Lower lobe of right lung (tissue), 2 donors: ENCODE results near the gene DDX31. TPM values are rescaled to one million over a fixed set of nuclear protein-coding genes. Genes with fewer than 3 reads are reported as not detected.

Experiments used
- ATAC-seq, 2 donors: fragments of 200-7000 bp; cut with Tn5 transposase; one replicate each; pipeline ENCODE4 v1.9.1; 2020 to 2022; ENCODE audit warnings: mild to moderate bottlenecking in 2 of 2, moderate library complexity in 2 of 2
- DNase-seq: peaks from one replicate; pipeline ENCODE4 v3.0.0-alpha.2; 2020
- H3K27ac ChIP-seq: fragments of 200-600 bp; one replicate; pipeline ENCODE4 v1.8.0; 2022
- H3K27me3 ChIP-seq: fragments of 200-600 bp; one replicate; pipeline ENCODE4 v1.8.0; 2022; ENCODE audit warnings: low read depth
- H3K36me3 ChIP-seq: fragments of 200-600 bp; one replicate; pipeline ENCODE4 v1.8.0; 2022; ENCODE audit warnings: mild to moderate bottlenecking
- H3K4me1 ChIP-seq: fragments of 200-600 bp; one replicate; pipeline ENCODE4 v1.8.0; 2022
- H3K4me3 ChIP-seq: fragments of 200-600 bp; one replicate; pipeline ENCODE4 v1.8.0; 2022; ENCODE audit warnings: mild to moderate bottlenecking
- H3K9me3 ChIP-seq: fragments of 200-600 bp; one replicate; pipeline ENCODE4 v1.8.0; 2022
- intact Hi-C: fragments of 100-400 bp; cut with DNase I; formaldehyde crosslinking; loops from one replicate; pipeline ENCODE4 v1.11.0; 2022
- total RNA-seq: library from RNA; stranded (reverse); fragmentation: NEBNext Ultra II Directional; extraction: Animal tissue kit (Norgen Biotek cat#: 25700); gene quantifications from one replicate; pipeline ENCODE4 v1.2.1, GENCODE V29; 2021
- TF ChIP-seq, protein P1 (sequence below): fragments of 200-600 bp; IDR thresholded peaks from one replicate; pipeline ENCODE4 v1.8.0; 2022; ENCODE audit warnings: antibody characterized with exemption, mild to moderate bottlenecking
- donor health status: DM: no; HTN: yes; CAD: no; lungs with severe emphysema.

DDX31 gene
- total RNA-seq, 1 donor from 2014 or later = 14.1 TPM

DNA sequence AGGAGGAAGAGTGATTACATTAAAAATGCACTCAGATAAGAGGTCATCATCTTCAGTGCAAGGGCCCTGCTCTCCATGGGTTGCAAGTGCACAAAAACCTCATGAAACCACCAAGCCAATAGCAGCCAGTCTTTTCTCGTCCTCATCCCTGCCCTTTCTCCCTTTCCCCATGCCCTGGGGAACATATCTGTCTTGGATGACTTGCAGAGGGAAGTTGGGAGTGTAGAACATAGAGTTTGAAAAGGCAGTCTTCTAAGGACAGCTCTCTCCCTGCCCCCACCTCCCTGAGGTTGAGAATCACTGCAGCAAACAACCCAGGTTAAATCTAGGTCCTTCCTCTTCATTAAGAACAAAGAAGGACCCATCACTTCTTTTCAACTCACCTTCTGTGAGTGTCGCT lies 22.0 kb downstream of the DDX31 start:
- Histone ChIP-seq H3K4me1 (no peaks in the 10 kb centered on the region), H3K36me3 (peaks cover 95% of the 10 kb centered on the region), H3K4me3 (no peak overlapping the region), H3K9me3 (no peaks in the 10 kb centered on the region), H3K27ac (no peak overlapping the region), H3K27me3 (no peaks in the 10 kb centered on the region)
- no peak for DNase-seq
- ATAC-seq = no peak
- TF ChIP-seq, protein P1, sequence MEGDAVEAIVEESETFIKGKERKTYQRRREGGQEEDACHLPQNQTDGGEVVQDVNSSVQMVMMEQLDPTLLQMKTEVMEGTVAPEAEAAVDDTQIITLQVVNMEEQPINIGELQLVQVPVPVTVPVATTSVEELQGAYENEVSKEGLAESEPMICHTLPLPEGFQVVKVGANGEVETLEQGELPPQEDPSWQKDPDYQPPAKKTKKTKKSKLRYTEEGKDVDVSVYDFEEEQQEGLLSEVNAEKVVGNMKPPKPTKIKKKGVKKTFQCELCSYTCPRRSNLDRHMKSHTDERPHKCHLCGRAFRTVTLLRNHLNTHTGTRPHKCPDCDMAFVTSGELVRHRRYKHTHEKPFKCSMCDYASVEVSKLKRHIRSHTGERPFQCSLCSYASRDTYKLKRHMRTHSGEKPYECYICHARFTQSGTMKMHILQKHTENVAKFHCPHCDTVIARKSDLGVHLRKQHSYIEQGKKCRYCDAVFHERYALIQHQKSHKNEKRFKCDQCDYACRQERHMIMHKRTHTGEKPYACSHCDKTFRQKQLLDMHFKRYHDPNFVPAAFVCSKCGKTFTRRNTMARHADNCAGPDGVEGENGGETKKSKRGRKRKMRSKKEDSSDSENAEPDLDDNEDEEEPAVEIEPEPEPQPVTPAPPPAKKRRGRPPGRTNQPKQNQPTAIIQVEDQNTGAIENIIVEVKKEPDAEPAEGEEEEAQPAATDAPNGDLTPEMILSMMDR = no peak
- intact Hi-C loops = no loop called here

DNA sequence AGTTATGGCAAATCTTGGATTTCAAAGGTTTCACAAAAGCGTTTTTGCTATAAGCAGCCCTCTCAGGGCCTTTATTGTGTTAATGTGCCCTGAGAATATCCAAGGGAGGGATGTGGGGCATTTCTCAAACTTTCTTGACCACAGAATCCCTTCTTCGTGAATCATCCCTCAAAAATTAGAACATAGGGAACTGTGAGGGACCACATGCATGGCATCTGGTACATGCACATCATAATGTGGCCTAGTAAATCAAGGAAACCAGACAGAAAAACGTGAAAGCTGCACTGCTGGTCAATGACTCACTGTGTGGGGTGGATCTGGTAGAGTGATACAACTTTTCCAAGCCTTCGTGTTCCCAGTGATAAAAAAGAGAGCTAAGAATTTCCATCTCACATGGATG lies 22.4 kb downstream of the DDX31 start:
- Histone ChIP-seq H3K4me3 (no peak overlapping the region), H3K27me3 (no peaks in the 10 kb centered on the region), H3K36me3 (peaks cover 93% of the 10 kb centered on the region), H3K27ac (no peak overlapping the region), H3K9me3 (no peaks in the 10 kb centered on the region), H3K4me1 (no peaks in the 10 kb centered on the region)
- intact Hi-C loops = no loop called here
- DNase-seq (no peak), ATAC-seq (no peak)
- TF ChIP-seq, protein P1 = no peak

DNA sequence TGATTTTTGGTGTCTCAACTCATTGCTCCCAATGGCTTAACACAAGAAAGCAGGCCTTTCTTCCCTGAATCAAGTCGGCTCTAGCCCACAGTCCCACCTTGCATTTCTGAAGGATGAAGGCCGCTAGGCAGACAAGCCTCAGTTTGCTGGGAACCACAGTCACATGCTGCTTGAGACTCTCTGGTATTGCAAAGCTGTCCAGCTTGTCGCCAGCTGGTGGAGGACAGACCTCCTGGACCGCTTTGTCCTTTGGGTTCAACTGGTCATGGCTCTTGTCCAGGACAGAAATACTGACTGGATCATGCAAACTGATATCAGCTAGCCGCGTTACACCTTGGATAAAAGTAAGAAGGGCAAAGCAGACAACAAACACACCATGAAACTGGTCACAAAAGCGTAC lies 23.1 kb downstream of the DDX31 start:
- no peak overlapping the region for H3K4me3 ChIP-seq
- intact Hi-C loops = no loop called here
- H3K36me3 ChIP-seq = peaks cover 91% of the 10 kb centered on the region
- no peaks in the 10 kb centered on the region for H3K4me1 ChIP-seq
- DNase-seq (no peak), ATAC-seq (no peak)
- no peaks in the 10 kb centered on the region for H3K27me3 ChIP-seq
- H3K27ac ChIP-seq = no peak overlapping the region
- TF ChIP-seq, protein P1 = no peak
- no peaks in the 10 kb centered on the region for H3K9me3 ChIP-seq

DNA sequence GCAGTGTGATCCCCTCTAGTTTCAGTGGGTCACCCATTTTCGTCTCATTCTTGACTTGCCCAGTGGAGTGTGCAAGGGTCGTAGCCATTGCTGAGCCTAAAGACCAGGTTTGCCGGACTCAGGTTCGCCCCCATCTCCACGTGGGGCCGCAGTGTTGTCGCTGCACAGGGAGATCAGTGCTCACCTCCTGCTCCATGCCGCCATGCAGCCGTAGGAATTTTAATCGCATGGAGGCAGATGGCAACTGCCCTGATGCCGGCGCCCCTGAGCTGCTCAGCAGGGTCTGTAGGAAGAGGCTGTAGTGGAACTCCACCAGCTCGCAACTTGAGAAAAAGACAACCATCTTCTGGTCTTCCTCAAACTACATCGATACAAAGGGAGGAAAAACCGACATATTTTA lies 24.1 kb downstream of the DDX31 start:
- TF ChIP-seq, protein P1 = no peak
- Histone ChIP-seq H3K27ac (no peak overlapping the region), H3K27me3 (no peaks in the 10 kb centered on the region), H3K36me3 (peaks cover 94% of the 10 kb centered on the region), H3K4me1 (no peaks in the 10 kb centered on the region), H3K9me3 (no peaks in the 10 kb centered on the region), H3K4me3 (no peak overlapping the region)
- DNase-seq = no peak
- no peak for ATAC-seq
- intact Hi-C loops = no loop called here

DNA sequence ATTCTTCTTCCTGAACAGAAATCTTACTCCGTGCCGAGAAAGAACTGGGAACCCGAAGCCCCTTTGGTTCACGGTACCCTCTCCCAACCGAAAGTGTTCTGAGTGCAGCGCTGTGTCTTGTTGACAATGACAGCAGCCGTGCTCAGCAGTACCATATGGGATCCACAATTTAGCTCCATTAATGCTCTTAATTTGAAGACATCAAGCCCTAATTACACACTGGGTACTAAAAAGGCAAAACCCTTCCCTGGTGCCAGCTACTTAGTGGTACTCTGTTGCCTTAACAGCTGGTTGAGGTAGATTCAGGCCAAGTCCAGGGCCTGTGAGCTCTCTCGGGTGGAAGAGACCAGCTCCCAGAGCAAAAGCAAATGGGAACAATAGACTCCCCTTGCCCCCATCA lies 24.5 kb downstream of the DDX31 start:
- no peaks in the 10 kb centered on the region for H3K9me3 ChIP-seq
- DNase-seq (no peak), ATAC-seq (no peak)
- intact Hi-C loops = no loop called here
- TF ChIP-seq, protein P1 = no peak
- H3K27ac ChIP-seq = no peak overlapping the region
- no peaks in the 10 kb centered on the region for H3K4me1 ChIP-seq
- H3K4me3 ChIP-seq = no peak overlapping the region
- peaks cover 94% of the 10 kb centered on the region for H3K36me3 ChIP-seq
- H3K27me3 ChIP-seq = no peaks in the 10 kb centered on the region

DNA sequence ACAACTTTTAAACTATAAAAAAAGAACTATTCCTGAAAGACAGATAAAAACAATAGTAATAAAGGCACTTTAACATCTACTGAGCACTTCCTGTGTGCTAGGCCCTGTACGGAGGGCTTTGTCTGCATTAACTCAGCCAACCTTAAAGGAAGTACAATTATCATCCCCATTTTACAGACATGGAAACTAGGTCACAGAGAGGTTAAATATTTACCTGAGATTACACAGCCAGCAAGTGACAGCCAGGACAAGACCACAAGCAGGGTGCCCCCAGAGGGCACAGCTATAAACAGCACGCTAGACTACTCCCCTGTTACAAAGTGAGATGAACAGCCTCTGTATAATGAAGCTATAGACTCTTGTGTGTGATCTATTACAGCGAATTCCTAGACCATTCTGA lies 25.5 kb downstream of the DDX31 start:
- no peak overlapping the region for H3K27ac ChIP-seq
- ATAC-seq (no peak), DNase-seq (no peak)
- H3K27me3 ChIP-seq = no peaks in the 10 kb centered on the region
- H3K4me1 ChIP-seq = no peaks in the 10 kb centered on the region
- intact Hi-C loops = no loop called here
- no peaks in the 10 kb centered on the region for H3K9me3 ChIP-seq
- peaks cover 94% of the 10 kb centered on the region for H3K36me3 ChIP-seq
- TF ChIP-seq, protein P1 = no peak
- no peak overlapping the region for H3K4me3 ChIP-seq
